ENCODE measurements around the gene HMGN3.

DNA sequence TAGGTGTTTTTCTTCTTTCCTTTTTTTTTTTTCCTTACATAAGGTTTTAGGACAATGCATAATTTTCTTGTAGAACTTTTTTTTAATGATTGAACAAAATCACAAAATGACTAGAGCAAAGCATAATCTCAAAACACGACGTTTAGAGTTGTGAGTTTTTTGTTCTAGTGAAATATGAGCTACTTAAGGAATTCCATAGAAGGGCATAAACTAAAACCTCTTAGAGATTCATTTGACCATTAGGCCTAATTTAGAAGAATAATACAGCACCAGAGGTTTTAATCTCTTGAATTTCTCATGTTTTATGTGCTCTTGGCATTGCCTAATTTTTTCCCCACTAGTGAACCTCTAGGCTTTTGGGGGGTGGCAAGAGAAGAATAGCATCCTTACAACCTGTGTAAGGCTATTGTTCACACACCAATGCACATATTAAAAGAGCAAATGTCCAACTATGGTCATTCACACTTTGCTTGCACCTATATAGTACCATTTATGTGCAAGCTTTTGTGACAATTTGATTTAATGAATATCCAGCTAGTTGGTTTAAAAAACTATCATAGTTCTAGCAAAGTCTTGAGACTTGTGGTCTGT is 44.6 kb downstream of the HMGN3 start:
- TF ChIP-seq, protein P1, sequence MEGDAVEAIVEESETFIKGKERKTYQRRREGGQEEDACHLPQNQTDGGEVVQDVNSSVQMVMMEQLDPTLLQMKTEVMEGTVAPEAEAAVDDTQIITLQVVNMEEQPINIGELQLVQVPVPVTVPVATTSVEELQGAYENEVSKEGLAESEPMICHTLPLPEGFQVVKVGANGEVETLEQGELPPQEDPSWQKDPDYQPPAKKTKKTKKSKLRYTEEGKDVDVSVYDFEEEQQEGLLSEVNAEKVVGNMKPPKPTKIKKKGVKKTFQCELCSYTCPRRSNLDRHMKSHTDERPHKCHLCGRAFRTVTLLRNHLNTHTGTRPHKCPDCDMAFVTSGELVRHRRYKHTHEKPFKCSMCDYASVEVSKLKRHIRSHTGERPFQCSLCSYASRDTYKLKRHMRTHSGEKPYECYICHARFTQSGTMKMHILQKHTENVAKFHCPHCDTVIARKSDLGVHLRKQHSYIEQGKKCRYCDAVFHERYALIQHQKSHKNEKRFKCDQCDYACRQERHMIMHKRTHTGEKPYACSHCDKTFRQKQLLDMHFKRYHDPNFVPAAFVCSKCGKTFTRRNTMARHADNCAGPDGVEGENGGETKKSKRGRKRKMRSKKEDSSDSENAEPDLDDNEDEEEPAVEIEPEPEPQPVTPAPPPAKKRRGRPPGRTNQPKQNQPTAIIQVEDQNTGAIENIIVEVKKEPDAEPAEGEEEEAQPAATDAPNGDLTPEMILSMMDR (optimal IDR thresholded peaks at IDR 0.05 in 1 of 3, IDR thresholded peaks at IDR 0.05 in 1 of 3, conservative IDR thresholded peaks at IDR 0.05 in 1 of 3; ENCODE audit: extremely low read depth in 1 of 3, insufficient read depth in 2 of 3, low read length in 3 of 3), result no peak
- TF ChIP-seq EZH2 (IDR thresholded peaks at IDR 0.05; ENCODE audit: low read length), result no peak

All from keratinocyte (primary cell).